ENCODE data around the gene CNR2.
A peak's percentile ranks its signal among the peaks of the same experiment; 100 is the strongest.
"Not testable (repeated sequence)": the region's sequence is repeated elsewhere in the genome, so short reads cannot be mapped to it uniquely, and the experiment has no call there.

The CNR2 gene

GRCh38 chr1:23836037-23836436, 77.1 kb downstream of the CNR2 start:
- no peak for TF ChIP-seq CTCF (conservative IDR thresholded peaks at IDR 0.05)
- no peak overlapping the region for H3K27ac ChIP-seq

- not testable (repeated sequence) for H3K27ac ChIP-seq
Measured at GRCh38 chr1:23834156-23834555, 79.0 kb downstream of the CNR2 start.

GRCh38 chr1:23827717-23828116, 85.4 kb downstream of the CNR2 start:
- no peak overlapping the region for H3K27ac ChIP-seq
- no peak for TF ChIP-seq CTCF (conservative IDR thresholded peaks at IDR 0.05)

- not testable (repeated sequence) for H3K27ac ChIP-seq
Measured at GRCh38 chr1:23826590-23826989, 86.6 kb downstream of the CNR2 start.

GRCh38 chr1:23825762-23826522, 87.2 kb downstream of the CNR2 start:
- no peak for TF ChIP-seq CTCF (conservative IDR thresholded peaks at IDR 0.05)
- peak overlapping the region; percentile 84 for H3K27ac ChIP-seq

GRCh38 chr1:23825076-23825761, 87.9 kb downstream of the CNR2 start, which contains the start of gene HMGCL:
TSS of gene HMGCL (minus strand) at chr1:23825429. CDS start at chr1:23825415, 14 bp downstream.
- no peak for TF ChIP-seq CTCF (conservative IDR thresholded peaks at IDR 0.05)
- peak within 1 kb of the TSS; percentile 84 for H3K27ac ChIP-seq

- H3K27ac ChIP-seq, result peak overlapping the region; percentile 84
- no peak for TF ChIP-seq CTCF (conservative IDR thresholded peaks at IDR 0.05)
Measured at GRCh38 chr1:23824711-23825075, 88.5 kb downstream of the CNR2 start.

- TF ChIP-seq CTCF (conservative IDR thresholded peaks at IDR 0.05), result no peak
- no peak overlapping the region for H3K27ac ChIP-seq
Measured at GRCh38 chr1:23823767-23824166, 89.4 kb downstream of the CNR2 start.

Measured in VCaP (cell line).